Measurements from ENCODE around the gene POLR3K. TPM values are rescaled to one million over a fixed set of nuclear protein-coding genes. Genes with fewer than 3 reads are reported as not detected.

POLR3K gene
- total RNA-seq, 1 experiment from 2014 or later: 33.5 TPM

- Histone ChIP-seq H3K4me1 (replicated peaks; ENCODE audit: insufficient read depth) (no peaks in the 10 kb centered on the region; the same call in 1 of the 2 replicates), H3K36me3 (ENCODE audit: low read depth) (no peaks in the 10 kb centered on the region), H4K20me1 (ENCODE audit: insufficient read depth) (no peaks in the 10 kb centered on the region), H2AFZ (no peak overlapping the region), H3K9me2 (ENCODE audit: insufficient read depth) (no peaks in the 10 kb centered on the region), H3K4me2 (no peak overlapping the region), H3F3A (ENCODE audit: insufficient read depth, low read depth) (no peaks in the 10 kb centered on the region), H3K27ac (no peak overlapping the region), H3K27me3 (ENCODE audit: insufficient read depth, low read depth) (no peaks in the 10 kb centered on the region), H3K4me3 (no peak overlapping the region), H3K79me2 (ENCODE audit: low read depth) (peaks cover 10% of the 10 kb centered on the region; the same call in 1 of the 2 replicates), H3K9me3 (ENCODE audit: insufficient read depth, low read depth) (no peaks in the 10 kb centered on the region)
- TF ChIP-seq CTCF (conservative IDR thresholded peaks at IDR 0.05) (no peak), EZH2 (IDR thresholded peaks at IDR 0.05; ENCODE audit: low read depth) (no peak)
- POLR2A ChIA-PET (ENCODE audit: unreplicated experiment): no interaction called here
- intact Hi-C loops (cut with micrococcal nuclease; ENCODE audit: unreplicated experiment): no loop called here
- BruUV-seq (replicated peaks): no TSS peak
- no peak for DNase-seq
- CTCF ChIA-PET: no interaction called here
Measured at GRCh38 chr16:58491-59439, 5.4 kb upstream of the POLR3K start.

GRCh38 chr16:57711-58110, 4.3 kb upstream of the POLR3K start:
- H2AFZ ChIP-seq: no peak overlapping the region
- no peaks in the 10 kb centered on the region for H3K27me3 ChIP-seq (ENCODE audit: insufficient read depth, low read depth)
- H3K36me3 ChIP-seq (ENCODE audit: low read depth): no peaks in the 10 kb centered on the region
- H3K27ac ChIP-seq: no peak overlapping the region
- H3K79me2 ChIP-seq (ENCODE audit: low read depth): peaks cover 13% of the 10 kb centered on the region; the same call in 1 of the 2 replicates
- POLR2A ChIA-PET (ENCODE audit: unreplicated experiment): no interaction called here
- no peak for DNase-seq
- TF ChIP-seq CTCF (conservative IDR thresholded peaks at IDR 0.05): no peak
- no peak for TF ChIP-seq EZH2 (IDR thresholded peaks at IDR 0.05; ENCODE audit: low read depth)
- no TSS peak for BruUV-seq (replicated peaks)
- H3K4me1 ChIP-seq (replicated peaks; ENCODE audit: insufficient read depth): no peaks in the 10 kb centered on the region; the same call in 1 of the 2 replicates
- intact Hi-C loops (cut with micrococcal nuclease; ENCODE audit: unreplicated experiment): no loop called here
- no peaks in the 10 kb centered on the region for H4K20me1 ChIP-seq (ENCODE audit: insufficient read depth)
- H3K4me2 ChIP-seq: no peak overlapping the region
- H3K9me2 ChIP-seq (ENCODE audit: insufficient read depth): no peaks in the 10 kb centered on the region
- CTCF ChIA-PET: interaction anchor here (0.6 kb wide), 1 partner anchor 608 kb away, joined by 3 read pairs; no protein-coding TSS in a partner anchor
- no peaks in the 10 kb centered on the region for H3F3A ChIP-seq (ENCODE audit: insufficient read depth, low read depth)
- H3K4me3 ChIP-seq: no peak overlapping the region
- H3K9me3 ChIP-seq (ENCODE audit: insufficient read depth, low read depth): no peaks in the 10 kb centered on the region

- no peak overlapping the region for H3K4me2 ChIP-seq
- ChIA-PET POLR2A (ENCODE audit: unreplicated experiment) (no interaction called here), CTCF (interaction anchor here (0.6 kb wide), 1 partner anchor 1316 kb away, joined by 3 read pairs; no protein-coding TSS in a partner anchor)
- BruUV-seq (replicated peaks): no TSS peak
- peaks cover 1% of the 10 kb centered on the region; the same call in 1 of the 2 replicates for H3K36me3 ChIP-seq (ENCODE audit: low read depth)
- peaks cover 7% of the 10 kb centered on the region for H3K4me1 ChIP-seq (replicated peaks; ENCODE audit: insufficient read depth)
- TF ChIP-seq CTCF (conservative IDR thresholded peaks at IDR 0.05) (no peak), EZH2 (IDR thresholded peaks at IDR 0.05; ENCODE audit: low read depth) (no peak)
- H4K20me1 ChIP-seq (ENCODE audit: insufficient read depth): 0 out of 2 replicates have a peak, but pooled peaks cover 7% of the 10 kb centered on the region
- no peak overlapping the region for H3K4me3 ChIP-seq
- peaks cover 2% of the 10 kb centered on the region; the same call in 1 of the 2 replicates for H3F3A ChIP-seq (ENCODE audit: insufficient read depth, low read depth)
- DNase-seq: no peak
- H2AFZ ChIP-seq: no peak overlapping the region
- H3K27ac ChIP-seq: no peak overlapping the region
- H3K9me2 ChIP-seq (ENCODE audit: insufficient read depth): no peaks in the 10 kb centered on the region
- intact Hi-C loops (cut with micrococcal nuclease; ENCODE audit: unreplicated experiment): no loop called here
- no peaks in the 10 kb centered on the region for H3K27me3 ChIP-seq (ENCODE audit: insufficient read depth, low read depth)
- H3K79me2 ChIP-seq (ENCODE audit: low read depth): peaks cover 21% of the 10 kb centered on the region
- H3K9me3 ChIP-seq (ENCODE audit: insufficient read depth, low read depth): no peaks in the 10 kb centered on the region
Measured at GRCh38 chr16:56231-56927, 3.0 kb upstream of the POLR3K start.
